ENCODE data around the gene HS3ST5.

- no peak for TF ChIP-seq EZH2phosphoT487 (IDR thresholded peaks at IDR 0.05; ENCODE audit: insufficient read depth, low read depth)
- TF ChIP-seq EZH2 (IDR thresholded peaks at IDR 0.05; ENCODE audit: insufficient read depth, poor library complexity, severe bottlenecking): no peak
Measured at GRCh38 chr6:114125576-114125975, 217.2 kb downstream of the HS3ST5 start.

Data from GM23248 (cell line).